Measurements from ENCODE around the gene DNM3.

DNA sequence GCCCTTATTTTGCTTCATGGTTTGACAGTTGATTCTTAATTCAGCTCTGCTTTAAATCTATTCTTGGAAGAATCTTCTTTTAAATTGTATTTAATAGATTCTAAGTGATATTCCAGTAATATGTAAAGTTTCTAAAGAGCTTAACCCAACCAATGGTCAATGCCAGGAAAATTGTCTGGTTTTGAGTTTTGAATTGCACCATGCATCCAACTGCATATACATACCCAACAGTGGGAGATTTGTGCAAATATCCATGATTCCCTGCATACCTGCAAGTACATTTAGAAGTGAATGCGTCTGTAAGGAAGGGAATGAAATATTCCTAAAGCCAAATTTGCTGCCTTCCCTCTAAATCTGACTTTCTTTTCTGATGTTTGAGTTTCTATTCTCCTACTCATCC lies 543.4 kb downstream of the DNM3 start:
- TF ChIP-seq, protein P1, sequence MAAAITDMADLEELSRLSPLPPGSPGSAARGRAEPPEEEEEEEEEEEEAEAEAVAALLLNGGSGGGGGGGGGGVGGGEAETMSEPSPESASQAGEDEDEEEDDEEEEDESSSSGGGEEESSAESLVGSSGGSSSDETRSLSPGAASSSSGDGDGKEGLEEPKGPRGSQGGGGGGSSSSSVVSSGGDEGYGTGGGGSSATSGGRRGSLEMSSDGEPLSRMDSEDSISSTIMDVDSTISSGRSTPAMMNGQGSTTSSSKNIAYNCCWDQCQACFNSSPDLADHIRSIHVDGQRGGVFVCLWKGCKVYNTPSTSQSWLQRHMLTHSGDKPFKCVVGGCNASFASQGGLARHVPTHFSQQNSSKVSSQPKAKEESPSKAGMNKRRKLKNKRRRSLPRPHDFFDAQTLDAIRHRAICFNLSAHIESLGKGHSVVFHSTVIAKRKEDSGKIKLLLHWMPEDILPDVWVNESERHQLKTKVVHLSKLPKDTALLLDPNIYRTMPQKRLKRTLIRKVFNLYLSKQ (tag by site-specific recombination; IDR thresholded peaks at IDR 0.05; ENCODE audit: borderline replicate concordance) = no peak
- TF ChIP-seq ZNF776 (tag by site-specific recombination; IDR thresholded peaks at IDR 0.05; ENCODE audit: borderline replicate concordance) = no peak
- no peak for TF ChIP-seq MEIS1 (CRISPR knock-in tag; IDR thresholded peaks at IDR 0.05; ENCODE audit: borderline replicate concordance)
